Common myeloid progenitor, CD34-positive (primary cell): ENCODE measurements around the gene LRMDA.

ENCODE experiments used
- CTCF ChIA-PET: fragments of 350-600 bp; sonication (Branson Sonifier 250); formaldehyde crosslinking; loops from one replicate; lab custom pipeline; 2021; ENCODE audit warnings: antibody characterized with exemption; lab: Charles Lee
- POLR2A ChIA-PET: fragments of 350-600 bp; sonication (Branson Sonifier 250); formaldehyde crosslinking; loops from one replicate; lab custom pipeline; 2021; ENCODE audit warnings: antibody characterized with exemption; lab: Charles Lee
- DNase-seq, 3 donors: peaks; one replicate each; pipeline versions ENCODE4 v3.0.0 to v3.0.0-alpha.2; 2013
- H3K27ac ChIP-seq, 2 experiments: 1 replicate in 1 of 2; 2 replicates in 1 of 2; pipeline ENCODE4 v1.7.0; 2013; ENCODE audit warnings: inconsistent platforms in 2 of 2, low read length in 2 of 2, mild to moderate bottlenecking in 2 of 2, low read depth in 1 of 2, moderate library complexity in 1 of 2; ENCODE audit not compliant: severe bottlenecking in 2 of 2, insufficient read depth in 1 of 2, poor library complexity in 1 of 2
- H3K27me3 ChIP-seq, 5 experiments: replicated peaks in 2 of 5; 1 replicate in 3 of 5; 2 replicates in 2 of 5; pipeline versions ENCODE4 v1.6.1 to v1.7.0; 2013; ENCODE audit warnings: low read length in 4 of 5, mild to moderate bottlenecking in 2 of 5, moderate library complexity in 2 of 5, inconsistent platforms in 1 of 5; ENCODE audit not compliant: insufficient read depth in 5 of 5, control insufficient read depth in 4 of 5
- H3K36me3 ChIP-seq, 4 experiments: 1 replicate in 2 of 4; 2 replicates in 2 of 4; pipeline versions ENCODE4 v1.6.1 to v1.7.0; 2013; ENCODE audit warnings: low read length in 3 of 4, control low read depth in 1 of 4, mild to moderate bottlenecking in 1 of 4; ENCODE audit not compliant: control insufficient read depth in 4 of 4, insufficient read depth in 4 of 4
- H3K4me1 ChIP-seq, 4 experiments: 1 replicate in 3 of 4; 2 replicates in 1 of 4; pipeline versions ENCODE4 v1.6.1 to v1.7.1; 2013; ENCODE audit warnings: low read length in 3 of 4, mild to moderate bottlenecking in 3 of 4, control low read depth in 1 of 4, inconsistent platforms in 1 of 4, moderate library complexity in 1 of 4; ENCODE audit not compliant: control insufficient read depth in 4 of 4, insufficient read depth in 4 of 4; ENCODE audit errors: control extremely low read depth in 1 of 4
- H3K4me3 ChIP-seq, 7 experiments: 1 replicate in 4 of 7; 2 replicates in 3 of 7; pipeline versions ENCODE4 v1.5.1 to v1.7.0; 2013; ENCODE audit warnings: mild to moderate bottlenecking in 7 of 7, low read length in 6 of 7, moderate library complexity in 6 of 7, inconsistent platforms in 2 of 7, low read depth in 2 of 7, control low read depth in 1 of 7; ENCODE audit not compliant: insufficient read depth in 4 of 7, control insufficient read depth in 1 of 7; ENCODE audit errors: extremely low read depth in 1 of 7
- H3K9me3 ChIP-seq, 5 experiments: 1 replicate in 4 of 5; 2 replicates in 1 of 5; pipeline versions ENCODE4 v1.6.1 to v1.7.1; 2013; ENCODE audit warnings: low read length in 4 of 5, mild to moderate bottlenecking in 2 of 5, inconsistent platforms in 1 of 5, low read depth in 1 of 5, moderate library complexity in 1 of 5; ENCODE audit not compliant: control insufficient read depth in 4 of 5, insufficient read depth in 2 of 5; ENCODE audit errors: control extremely low read depth in 1 of 5
- WGBS: methylation state at CpG from one replicate; pipeline ENCODE4 v1.1.5; 2013; ENCODE audit not compliant: insufficient coverage; 5-methylcytosine and 5-hydroxymethylcytosine counted together

The LRMDA gene

DNA sequence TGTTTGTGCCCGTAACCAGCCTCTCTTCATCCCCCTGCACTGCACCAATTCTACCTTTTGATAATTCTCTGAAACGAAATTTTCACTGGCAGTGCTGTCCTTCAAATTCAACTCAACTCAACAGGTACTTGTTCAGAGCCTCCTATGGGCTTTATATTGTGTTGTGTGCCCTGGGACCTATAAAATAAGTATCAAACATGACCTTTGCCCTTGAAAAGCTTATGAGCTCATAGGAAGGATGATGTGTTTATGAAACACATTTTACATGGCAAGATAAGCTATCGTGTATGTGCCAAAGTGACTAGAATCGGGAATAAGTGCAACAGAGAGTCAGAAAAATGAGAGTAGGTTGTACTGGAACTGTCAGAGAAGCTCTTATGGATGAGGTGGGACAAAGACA, 923.5 kb downstream of the LRMDA start:
- Histone ChIP-seq H3K27me3 (no peaks in the 10 kb centered on the region), H3K36me3 (no peaks in the 10 kb centered on the region), H3K4me1 (no peaks in the 10 kb centered on the region), H3K9me3 (no peaks in the 10 kb centered on the region), H3K27ac (no peak overlapping the region), H3K4me3 (no peak overlapping the region)
- ChIA-PET CTCF (no interaction called here), POLR2A (no interaction called here)
- 100% methylated on average over 1 of the region's 4 CpGs for WGBS
- DNase-seq: no peak

GRCh38 chr10:76356557-76356956, 925.1 kb downstream of the LRMDA start:
- H3K4me3 ChIP-seq: no peak overlapping the region
- H3K9me3 ChIP-seq: no peaks in the 10 kb centered on the region
- H3K36me3 ChIP-seq: no peaks in the 10 kb centered on the region
- 100% methylated on average over 2 of the region's 4 CpGs for WGBS
- ChIA-PET POLR2A (no interaction called here), CTCF (no interaction called here)
- no peak for DNase-seq
- no peak overlapping the region for H3K27ac ChIP-seq
- H3K27me3 ChIP-seq: no peaks in the 10 kb centered on the region
- no peaks in the 10 kb centered on the region for H3K4me1 ChIP-seq

DNA sequence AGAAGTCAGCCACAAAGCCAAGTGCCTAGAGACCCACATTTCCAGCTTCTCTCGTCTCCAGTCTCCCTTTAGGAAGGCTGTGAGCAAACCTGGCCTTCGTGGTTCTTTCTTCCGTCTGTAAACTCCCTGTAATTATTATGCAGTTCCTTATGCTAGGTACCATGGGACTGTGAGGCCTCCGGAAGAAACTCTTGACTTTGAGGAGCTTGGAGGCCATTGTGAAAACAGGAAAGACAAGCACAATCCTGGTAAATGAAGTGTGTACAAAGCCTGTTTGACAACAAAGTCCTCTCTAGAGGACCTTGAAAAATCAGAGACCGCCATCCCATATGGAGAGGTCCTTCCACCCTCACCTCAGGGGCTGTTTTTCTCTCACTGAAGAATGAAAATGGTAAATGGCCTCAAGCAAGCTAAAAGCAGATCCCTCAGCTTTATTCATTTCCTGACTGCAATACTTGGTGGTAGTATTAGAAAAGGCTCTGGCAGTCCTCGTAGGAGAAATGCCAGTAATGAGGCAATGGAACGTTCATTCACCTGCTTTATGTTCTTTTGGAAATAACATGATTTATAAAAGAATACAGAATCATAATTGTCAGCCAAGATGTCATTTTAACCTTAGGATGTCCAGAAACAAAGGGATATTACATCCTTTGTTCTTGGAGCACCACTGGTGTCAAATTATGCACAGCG, 926.4 kb downstream of the LRMDA start:
- no peaks in the 10 kb centered on the region for H3K27me3 ChIP-seq

DNA sequence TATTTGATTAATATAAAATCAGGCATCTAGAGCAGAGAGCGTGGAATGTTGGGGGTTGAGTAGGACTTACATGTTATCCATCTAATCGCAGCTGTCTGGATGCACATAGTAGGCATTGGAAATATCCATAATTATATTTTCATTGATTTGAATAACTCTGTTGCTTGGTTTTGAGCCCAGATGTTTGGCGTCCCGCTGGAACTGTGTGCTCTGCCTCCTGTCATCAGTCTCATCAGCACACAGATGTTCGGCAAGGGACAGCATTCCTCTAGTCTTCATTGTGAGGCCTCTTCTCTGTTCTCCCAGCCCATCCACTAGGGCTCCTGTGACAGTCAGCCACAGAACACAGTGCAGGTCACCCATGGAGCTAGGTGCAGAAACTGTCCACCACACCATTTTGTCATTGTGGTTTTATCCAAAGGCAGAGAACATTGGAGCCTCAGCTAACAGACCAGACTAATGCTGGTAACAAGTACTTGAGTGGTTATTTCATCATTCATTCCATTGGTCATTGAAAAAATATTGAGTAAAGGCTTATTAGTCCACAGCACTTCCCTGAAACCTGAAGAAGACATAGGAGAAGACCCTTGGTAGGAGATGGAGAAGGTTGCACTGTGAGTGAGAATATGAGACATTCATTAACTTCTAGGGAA, 927.4 kb downstream of the LRMDA start:
- DNase-seq: no peak
- H3K4me3 ChIP-seq: no peak overlapping the region
- POLR2A ChIA-PET: no interaction called here
- no peaks in the 10 kb centered on the region for H3K9me3 ChIP-seq
- H3K4me1 ChIP-seq: no peaks in the 10 kb centered on the region
- H3K36me3 ChIP-seq: no peaks in the 10 kb centered on the region
- no peak overlapping the region for H3K27ac ChIP-seq
- no peaks in the 10 kb centered on the region for H3K27me3 ChIP-seq
- CTCF ChIA-PET: no interaction called here
- 100% methylated on average over 3 of the region's 5 CpGs for WGBS

More for the DNA sequence above, 926.4 kb downstream of the LRMDA start:
- H3K4me3 ChIP-seq: no peak overlapping the region
- H3K36me3 ChIP-seq: no peaks in the 10 kb centered on the region
- H3K27ac ChIP-seq: no peak overlapping the region
- CTCF ChIA-PET: no interaction called here
- DNase-seq: no peak
- 100% methylated on average over 6 of the region's 8 CpGs for WGBS
- POLR2A ChIA-PET: no interaction called here
- no peaks in the 10 kb centered on the region for H3K9me3 ChIP-seq
- H3K4me1 ChIP-seq: no peaks in the 10 kb centered on the region

- DNase-seq: peak in 1 of 3 donors; percentile 4
- Histone ChIP-seq H3K27me3 (no peaks in the 10 kb centered on the region), H3K9me3 (no peaks in the 10 kb centered on the region), H3K4me3 (no peak overlapping the region), H3K4me1 (peaks cover 0 to 2% (median 0%) of the 10 kb centered on the region in 4 experiments), H3K27ac (no peak overlapping the region), H3K36me3 (no peaks in the 10 kb centered on the region)
- ChIA-PET POLR2A (no interaction called here), CTCF (no interaction called here)
- 50% methylated on average over 1 of the region's 1 CpG for WGBS
These were observed 944.3 kb downstream of the LRMDA start for GRCh38 chr10:76375761-76376160.

GRCh38 chr10:76382381-76382851, 951.0 kb downstream of the LRMDA start:
- Histone ChIP-seq H3K36me3 (no peaks in the 10 kb centered on the region), H3K27me3 (no peaks in the 10 kb centered on the region), H3K4me3 (no peak overlapping the region), H3K4me1 (peaks cover 0 to 2% (median 0%) of the 10 kb centered on the region in 4 experiments), H3K27ac (no peak overlapping the region), H3K9me3 (no peaks in the 10 kb centered on the region)
- no peak for DNase-seq
- ChIA-PET CTCF (no interaction called here), POLR2A (no interaction called here)
- no CpG with 5 or more reads among the region's 2 CpGs for WGBS

- POLR2A ChIA-PET: no interaction called here
- peaks cover 0 to 2% (median 0%) of the 10 kb centered on the region in 5 experiments for H3K9me3 ChIP-seq
- WGBS: 100% methylated on average over 2 of the region's 2 CpGs
These were observed 957.0 kb downstream of the LRMDA start for GRCh38 chr10:76388321-76389023.

More at GRCh38 chr10:76388321-76389023, 957.0 kb downstream of the LRMDA start:
- no peaks in the 10 kb centered on the region for H3K36me3 ChIP-seq
- no peak overlapping the region for H3K4me3 ChIP-seq
- no peak for DNase-seq
- H3K27me3 ChIP-seq: no peaks in the 10 kb centered on the region
- no peaks in the 10 kb centered on the region for H3K4me1 ChIP-seq
- CTCF ChIA-PET: no interaction called here
- no peak overlapping the region for H3K27ac ChIP-seq
